IMR-90 (cell line): ENCODE results near the gene ATF6B.

Source experiments
- CTCF ChIP-seq: conservative IDR thresholded peaks from 2 replicates; pipeline ENCODE4 v1.5.1; 2012; ENCODE audit warnings: mild to moderate bottlenecking, low read depth, low read length, improper control_type of control experiment
- POLR2A ChIP-seq: IDR thresholded peaks from 2 replicates; pipeline ENCODE4 v1.6.1; 2012; ENCODE audit warnings: mild to moderate bottlenecking, low read depth, low read length
- RAD21 ChIP-seq: IDR thresholded peaks from 2 replicates; pipeline ENCODE4 v1.6.1; 2012; ENCODE audit warnings: low read length, improper control_type of control experiment
- RFX5 ChIP-seq: IDR thresholded peaks from 2 replicates; pipeline ENCODE4 v1.8.0; 2012; ENCODE audit warnings: low read depth, mild to moderate bottlenecking, low read length, moderate library complexity
- SMC3 ChIP-seq: fragments of 150-350 bp; IDR thresholded peaks from 2 replicates; pipeline ENCODE4 v1.6.1; 2016; ENCODE audit warnings: low read depth, mild to moderate bottlenecking, antibody characterized with exemption, low read length, moderate library complexity

- TF ChIP-seq CTCF (no peak), RFX5 (0 out of 2 replicates have a peak, but pooled peaks have one; percentile 9), POLR2A (peak; percentile 53), SMC3 (no peak), RAD21 (no peak)
Measured at GRCh38 chr6:32177183-32177787, 49.2 kb upstream of the ATF6B start.
